GM12874 (cell line): ENCODE data around the gene DHRS9.

Experiments
- CTCF ChIP-seq: IDR thresholded peaks from 2 replicates; pipeline ENCODE4 v1.5.1; 2011; ENCODE audit warnings: low read depth, mild to moderate bottlenecking, control low read depth, low read length, moderate library complexity; ENCODE audit not compliant: insufficient read depth

DHRS9 gene

GRCh38 chr2:169091256-169091655 is 21.9 kb downstream of the DHRS9 start:
- TF ChIP-seq CTCF, result no peak

GRCh38 chr2:169091761-169092519 is 22.6 kb downstream of the DHRS9 start:
- no peak for TF ChIP-seq CTCF

GRCh38 chr2:169093535-169093934 is 24.2 kb downstream of the DHRS9 start:
- TF ChIP-seq CTCF, result no peak

GRCh38 chr2:169094676-169095075 is 25.3 kb downstream of the DHRS9 start:
- TF ChIP-seq CTCF, result no peak

- TF ChIP-seq CTCF, result no peak
These were observed 26.3 kb downstream of the DHRS9 start for GRCh38 chr2:169095621-169096105.

GRCh38 chr2:169104848-169105247 is 35.5 kb downstream of the DHRS9 start:
- TF ChIP-seq CTCF, result no peak

- TF ChIP-seq CTCF, result no peak
These were observed 36.1 kb downstream of the DHRS9 start for GRCh38 chr2:169105476-169105875.
